ENCODE results near the gene PIGW. TPM values are rescaled to one million over a fixed set of nuclear protein-coding genes. Genes with fewer than 3 reads are reported as not detected.

Gene PIGW
- total and polyA plus RNA-seq, 5 donors = 3.5 to 8.4 (median 4.3) TPM

Other genes starting within 250 kb of the PIGW start
- not detected for gene TBC1D3G, start 211.1 kb upstream of the PIGW start, total RNA-seq
- 2.7 TPM for gene TBC1D3G, start 211.1 kb upstream of the PIGW start, polyA plus RNA-seq
- not detected for gene TBC1D3H, start 146.6 kb upstream of the PIGW start, total RNA-seq
- gene TBC1D3H, start 146.6 kb upstream of the PIGW start, polyA plus RNA-seq = not detected
- 10 to 100 TPM; 17.7 to 24.0 (median 23.6) TPM for gene ZNHIT3, start 48.3 kb upstream of the PIGW start, total RNA-seq
- 32.3 TPM for gene ZNHIT3, start 48.3 kb upstream of the PIGW start, polyA plus RNA-seq
- gene MYO19, start 119 bp upstream of the PIGW start, total RNA-seq = 10 to 100 TPM; 15.3 to 21.4 (median 18.4) TPM
- gene MYO19, start 119 bp upstream of the PIGW start, polyA plus RNA-seq = 10.7 TPM
- 10 to 100 TPM; 44.3 to 51.6 (median 46.6) TPM for gene GGNBP2, start 9.9 kb downstream of the PIGW start, total RNA-seq
- 36.2 TPM for gene GGNBP2, start 9.9 kb downstream of the PIGW start, polyA plus RNA-seq
- 10 to 100 TPM; 14.3 to 24.5 (median 20.3) TPM for gene DHRS11, start 56.9 kb downstream of the PIGW start, total RNA-seq
- 23.7 TPM for gene DHRS11, start 56.9 kb downstream of the PIGW start, polyA plus RNA-seq
- gene MRM1, start 66.6 kb downstream of the PIGW start, total RNA-seq = 1 to 10 TPM; 4.4 to 7.8 (median 5.0) TPM
- 5.2 TPM for gene MRM1, start 66.6 kb downstream of the PIGW start, polyA plus RNA-seq

Measured in right cardiac atrium (tissue), 5 donors.